ENCODE results near the gene WWP2. TPM values are rescaled to one million over a fixed set of nuclear protein-coding genes. Genes with fewer than 3 reads are reported as not detected.
"Not testable (repeated sequence)": the region's sequence is repeated elsewhere in the genome, so short reads cannot be mapped to it uniquely, and the experiment has no call there.

Gene WWP2
- total and polyA plus RNA-seq, 2 donors, result 17.8 to 20.4 TPM

DNA sequence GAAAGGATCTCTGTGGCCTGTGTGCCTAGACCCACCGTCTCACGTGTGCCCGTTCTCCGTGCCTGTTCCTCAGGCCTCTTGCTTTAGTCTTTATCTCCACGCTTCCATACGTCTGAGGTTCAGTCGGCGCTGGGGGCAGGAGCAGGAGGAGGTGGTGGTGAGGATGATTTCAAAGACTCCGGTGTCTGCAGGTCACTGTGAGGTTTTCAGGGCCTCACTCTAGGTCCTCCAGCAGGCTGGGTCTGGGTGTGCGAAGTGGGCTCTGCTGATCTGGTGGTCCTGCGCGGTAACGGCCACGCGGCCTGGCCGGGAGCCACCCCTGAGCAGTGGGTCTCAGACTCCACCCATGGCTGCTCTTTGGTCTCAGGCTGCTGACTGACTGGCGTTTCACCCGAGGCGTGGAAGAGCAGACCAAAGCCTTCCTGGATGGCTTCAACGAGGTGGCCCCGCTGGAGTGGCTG lies 174.6 kb downstream of the WWP2 start:
- H3K36me3 ChIP-seq (ENCODE audit: insufficient read depth), result peaks cover 2% of the 10 kb centered on the region

DNA sequence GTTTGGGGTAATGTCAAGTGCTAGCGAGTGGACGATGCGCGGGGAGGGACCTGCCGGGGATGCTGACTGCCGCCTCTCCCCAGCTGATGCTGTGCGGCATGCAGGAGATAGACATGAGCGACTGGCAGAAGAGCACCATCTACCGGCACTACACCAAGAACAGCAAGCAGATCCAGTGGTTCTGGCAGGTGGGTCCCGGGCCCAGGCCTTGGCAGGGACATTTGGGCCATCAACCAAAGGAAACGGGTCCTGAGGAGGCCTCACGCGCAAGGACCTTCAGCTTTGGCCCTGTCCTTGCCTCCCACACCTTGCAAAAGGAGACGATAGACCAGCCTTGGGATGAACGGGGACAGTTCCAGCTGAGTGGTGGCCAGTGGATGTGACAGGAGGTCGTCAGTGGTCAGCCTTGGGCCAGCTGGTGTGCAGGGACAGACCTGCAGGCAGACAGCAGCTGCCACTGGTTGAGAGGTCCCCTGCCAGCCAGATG lies 175.4 kb downstream of the WWP2 start:
- no peak for DNase-seq (ENCODE audit: extremely low spot score)
- Histone ChIP-seq H3K27ac (ENCODE audit: low read depth) (no peak overlapping the region), H3K4me1 (ENCODE audit: insufficient read depth) (no peaks in the 10 kb centered on the region), H3K4me3 (ENCODE audit: low read depth, low read length) (no peak overlapping the region), H3K36me3 (ENCODE audit: insufficient read depth) (peaks cover 2% of the 10 kb centered on the region)
- WGBS, result 83% methylated on average over 16 of the region's 16 CpGs

More for the DNA sequence above, 174.6 kb downstream of the WWP2 start:
- Histone ChIP-seq H3K27ac (ENCODE audit: low read depth) (no peak overlapping the region), H3K4me1 (ENCODE audit: insufficient read depth) (no peaks in the 10 kb centered on the region), H3K4me3 (ENCODE audit: low read depth, low read length) (no peak overlapping the region)
- no peak for DNase-seq (ENCODE audit: extremely low spot score)
- 97% methylated on average over 21 of the region's 21 CpGs for WGBS

DNA sequence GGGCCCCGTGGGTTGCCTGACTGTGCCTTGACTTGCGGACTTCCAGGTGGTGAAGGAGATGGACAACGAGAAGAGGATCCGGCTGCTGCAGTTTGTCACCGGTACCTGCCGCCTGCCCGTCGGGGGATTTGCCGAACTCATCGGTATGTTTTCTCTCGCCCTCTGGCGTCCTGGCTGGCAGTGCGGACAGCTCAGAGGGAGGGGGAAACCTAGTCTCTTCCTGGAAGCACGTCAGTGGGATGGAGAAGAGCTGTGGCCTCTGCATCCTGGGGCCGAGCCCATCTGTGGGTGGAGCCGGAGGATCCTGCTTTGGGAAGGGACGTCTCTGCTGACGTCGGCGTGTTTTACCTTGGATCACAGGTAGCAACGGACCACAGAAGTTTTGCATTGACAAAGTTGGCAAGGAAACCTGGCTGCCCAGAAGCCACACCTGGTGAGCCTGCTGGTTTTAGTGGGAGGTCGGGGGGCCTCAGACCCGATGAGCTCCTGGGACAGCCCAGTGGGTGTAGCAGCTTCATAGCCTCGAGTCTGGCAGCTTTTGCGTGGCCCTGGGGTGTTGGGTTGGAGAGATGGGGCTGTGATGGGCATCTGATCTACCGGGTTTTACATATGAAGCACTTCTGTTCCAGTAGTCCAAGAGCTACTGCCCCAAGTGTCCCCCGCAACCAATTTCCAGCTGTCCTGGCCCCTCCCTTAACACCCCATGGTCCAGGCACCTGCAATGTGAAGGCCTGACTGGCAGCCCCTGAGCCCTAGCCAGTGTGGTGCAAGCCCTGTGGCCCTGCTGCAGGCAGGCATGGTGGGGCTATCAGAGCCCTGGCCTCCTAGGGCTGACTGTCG lies 177.1 kb downstream of the WWP2 start:
- Histone ChIP-seq H3K36me3 (ENCODE audit: insufficient read depth) (peaks cover 2% of the 10 kb centered on the region), H3K4me3 (ENCODE audit: low read depth, low read length) (no peak overlapping the region), H3K4me1 (ENCODE audit: insufficient read depth) (no peaks in the 10 kb centered on the region), H3K27ac (ENCODE audit: low read depth) (no peak overlapping the region)
- 93% methylated on average over 28 of the region's 28 CpGs for WGBS
- DNase-seq (ENCODE audit: extremely low spot score), result no peak

DNA sequence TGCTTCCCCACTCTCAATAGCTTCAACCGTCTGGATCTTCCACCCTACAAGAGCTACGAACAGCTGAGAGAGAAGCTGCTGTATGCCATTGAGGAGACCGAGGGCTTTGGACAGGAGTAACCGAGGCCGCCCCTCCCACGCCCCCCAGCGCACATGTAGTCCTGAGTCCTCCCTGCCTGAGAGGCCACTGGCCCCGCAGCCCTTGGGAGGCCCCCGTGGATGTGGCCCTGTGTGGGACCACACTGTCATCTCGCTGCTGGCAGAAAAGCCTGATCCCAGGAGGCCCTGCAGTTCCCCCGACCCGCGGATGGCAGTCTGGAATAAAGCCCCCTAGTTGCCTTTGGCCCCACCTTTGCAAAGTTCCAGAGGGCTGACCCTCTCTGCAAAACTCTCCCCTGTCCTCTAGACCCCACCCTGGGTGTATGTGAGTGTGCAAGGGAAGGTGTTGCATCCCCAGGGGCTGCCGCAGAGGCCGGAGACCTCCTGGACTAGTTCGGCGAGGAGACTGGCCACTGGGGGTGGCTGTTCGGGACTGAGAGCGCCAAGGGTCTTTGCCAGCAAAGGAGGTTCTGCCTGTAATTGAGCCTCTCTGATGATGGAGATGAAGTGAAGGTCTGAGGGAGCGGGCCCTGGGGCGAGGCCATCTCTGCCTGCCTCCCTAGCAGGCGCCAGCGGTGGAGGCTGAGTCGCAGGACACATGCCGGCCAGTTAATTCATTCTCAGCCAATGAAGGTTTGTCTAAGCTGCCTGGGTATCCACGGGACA lies 177.9 kb downstream of the WWP2 start:
- 95% methylated on average over 26 of the region's 26 CpGs for WGBS
- Histone ChIP-seq H3K4me1 (ENCODE audit: insufficient read depth) (no peaks in the 10 kb centered on the region), H3K36me3 (ENCODE audit: insufficient read depth) (peaks cover 2% of the 10 kb centered on the region), H3K27ac (ENCODE audit: low read depth) (no peak overlapping the region), H3K4me3 (ENCODE audit: low read depth, low read length) (no peak overlapping the region)
- DNase-seq (ENCODE audit: extremely low spot score), result no peak

DNA sequence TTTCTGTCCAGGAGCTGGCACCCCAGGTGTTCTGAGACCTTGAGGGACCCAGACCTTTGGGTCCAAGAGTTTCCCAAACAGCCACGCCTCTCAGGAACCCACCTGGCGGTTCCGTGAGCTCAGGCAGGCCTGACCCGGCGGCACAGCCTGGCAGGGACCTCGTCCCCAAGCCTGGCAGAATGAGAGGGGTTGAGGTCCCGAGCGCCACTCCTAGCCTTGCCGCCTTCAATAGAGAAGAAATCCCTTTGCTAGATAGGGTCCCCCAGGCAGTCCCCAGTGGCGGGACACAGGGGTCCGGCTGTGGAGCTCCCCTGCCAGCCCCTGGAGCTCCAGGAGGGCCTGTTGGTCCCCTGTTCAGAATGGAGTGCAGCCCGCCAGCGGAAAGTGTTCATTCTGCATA lies 178.5 kb downstream of the WWP2 start:
- peaks cover 2% of the 10 kb centered on the region for H3K36me3 ChIP-seq (ENCODE audit: insufficient read depth)
- WGBS, result 96% methylated on average over 13 of the region's 13 CpGs

DNA sequence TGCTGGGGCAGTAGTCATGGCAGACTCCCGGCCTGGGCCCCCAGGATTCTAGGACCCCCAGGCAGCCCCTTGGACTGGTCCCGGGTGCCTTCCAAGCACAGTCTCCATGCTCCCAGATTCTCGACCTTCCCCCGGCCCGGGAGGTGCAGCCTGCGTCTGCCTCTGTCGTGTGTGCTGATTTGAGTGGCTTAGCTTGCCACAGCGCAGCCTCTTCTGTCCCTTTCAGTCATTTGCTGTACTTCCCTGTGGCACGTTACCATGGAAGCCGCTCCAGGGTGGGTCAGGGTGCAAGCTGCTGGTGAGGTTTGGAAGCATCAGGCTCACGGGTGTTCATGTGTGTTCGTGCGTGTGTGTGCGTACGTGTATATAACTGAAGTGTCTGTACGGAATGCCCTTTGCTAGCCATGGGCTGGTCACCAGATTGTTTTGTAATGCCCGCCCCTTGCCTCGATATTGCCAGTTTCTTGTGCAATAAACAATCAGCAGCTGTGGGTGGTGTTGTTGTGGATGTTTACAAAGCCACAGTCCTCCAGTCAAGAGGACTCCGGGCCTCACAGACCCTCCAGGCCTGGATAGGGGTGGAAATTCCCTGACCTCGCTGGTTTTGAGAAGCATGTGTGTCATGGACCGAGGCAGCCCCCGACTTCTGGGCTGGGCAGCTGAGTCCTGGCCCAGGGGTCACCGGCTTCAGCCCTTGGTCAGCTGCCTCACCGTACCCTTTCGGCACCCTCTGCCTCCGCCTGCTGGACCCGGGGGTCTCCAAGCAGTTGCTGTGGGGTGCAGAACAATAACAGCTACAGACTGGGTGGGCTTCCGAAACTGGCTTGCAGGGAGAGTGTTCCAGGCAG lies 179.3 kb downstream of the WWP2 start:
- no peaks in the 10 kb centered on the region for H3K4me1 ChIP-seq (ENCODE audit: insufficient read depth)
- no peak overlapping the region for H3K27ac ChIP-seq (ENCODE audit: low read depth)
- no peak overlapping the region for H3K4me3 ChIP-seq (ENCODE audit: low read depth, low read length)
- 88% methylated on average over 28 of the region's 28 CpGs for WGBS
- DNase-seq (ENCODE audit: extremely low spot score), result no peak
- H3K36me3 ChIP-seq (ENCODE audit: insufficient read depth), result peaks cover 2% of the 10 kb centered on the region

More for the DNA sequence above, 178.5 kb downstream of the WWP2 start:
- DNase-seq (ENCODE audit: extremely low spot score), result no peak
- no peaks in the 10 kb centered on the region for H3K4me1 ChIP-seq (ENCODE audit: insufficient read depth)
- H3K27ac ChIP-seq (ENCODE audit: low read depth), result no peak overlapping the region
- H3K4me3 ChIP-seq (ENCODE audit: low read depth, low read length), result no peak overlapping the region

DNA sequence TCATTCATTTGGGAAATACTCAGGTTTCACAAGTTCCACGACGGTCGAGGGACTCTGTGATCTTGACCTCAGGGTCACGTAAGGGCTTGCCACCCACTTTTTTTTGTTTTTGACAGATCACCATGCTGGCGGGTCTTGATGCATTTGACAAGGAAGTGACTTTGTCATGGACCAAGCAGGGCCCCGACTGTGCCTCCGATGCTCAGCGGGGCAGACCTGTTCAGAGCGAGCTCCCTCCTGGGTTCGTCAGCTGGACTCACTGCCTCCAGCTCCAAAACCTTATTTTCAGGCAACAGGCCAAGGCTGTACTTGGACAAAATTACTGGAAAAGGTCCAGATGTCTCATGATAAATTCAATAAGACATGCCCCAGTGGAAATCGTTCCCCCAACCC lies 180.0 kb downstream of the WWP2 start:
- H3K27ac ChIP-seq (ENCODE audit: low read depth), result no peak overlapping the region
- no peaks in the 10 kb centered on the region for H3K4me1 ChIP-seq (ENCODE audit: insufficient read depth)
- no peak overlapping the region for H3K4me3 ChIP-seq (ENCODE audit: low read depth, low read length)
- 69% methylated on average over 11 of the region's 11 CpGs for WGBS
- DNase-seq (ENCODE audit: extremely low spot score), result no peak
- H3K36me3 ChIP-seq (ENCODE audit: insufficient read depth), result peaks cover 2% of the 10 kb centered on the region

DNA sequence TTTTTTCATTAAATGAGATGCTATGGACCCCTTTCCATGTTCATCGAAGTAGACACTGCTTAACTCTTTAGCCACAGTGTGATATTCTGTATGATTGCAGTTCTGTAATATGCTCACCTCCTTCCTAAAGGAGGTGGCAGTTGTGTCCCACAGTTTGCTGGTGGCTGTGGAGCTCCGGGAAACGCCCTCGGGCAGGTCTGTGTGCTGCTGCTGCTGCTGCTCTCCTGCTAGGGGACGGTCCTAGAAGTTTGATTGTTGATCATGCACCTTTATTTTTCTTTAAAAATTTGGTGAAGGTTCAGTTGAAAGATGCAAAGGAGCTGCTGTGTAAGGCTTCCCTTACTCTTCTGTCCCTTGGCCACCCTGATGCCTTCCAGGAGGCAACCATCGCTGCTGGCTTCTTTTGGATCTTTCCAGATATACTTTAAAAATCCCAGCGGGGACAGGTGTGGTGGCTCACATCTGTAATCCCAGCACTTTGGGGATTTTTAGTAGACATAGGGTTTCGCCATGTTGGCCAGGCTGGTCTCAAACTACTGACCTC lies 180.6 kb downstream of the WWP2 start:
- H3K27ac ChIP-seq (ENCODE audit: low read depth), result no peak overlapping the region
- H3K36me3 ChIP-seq (ENCODE audit: insufficient read depth), result peaks cover 2% of the 10 kb centered on the region
- no peaks in the 10 kb centered on the region for H3K4me1 ChIP-seq (ENCODE audit: insufficient read depth)
- 88% methylated on average over 8 of the region's 8 CpGs for WGBS
- H3K4me3 ChIP-seq (ENCODE audit: low read depth, low read length), result no peak overlapping the region
- DNase-seq (ENCODE audit: extremely low spot score), result no peak

DNA sequence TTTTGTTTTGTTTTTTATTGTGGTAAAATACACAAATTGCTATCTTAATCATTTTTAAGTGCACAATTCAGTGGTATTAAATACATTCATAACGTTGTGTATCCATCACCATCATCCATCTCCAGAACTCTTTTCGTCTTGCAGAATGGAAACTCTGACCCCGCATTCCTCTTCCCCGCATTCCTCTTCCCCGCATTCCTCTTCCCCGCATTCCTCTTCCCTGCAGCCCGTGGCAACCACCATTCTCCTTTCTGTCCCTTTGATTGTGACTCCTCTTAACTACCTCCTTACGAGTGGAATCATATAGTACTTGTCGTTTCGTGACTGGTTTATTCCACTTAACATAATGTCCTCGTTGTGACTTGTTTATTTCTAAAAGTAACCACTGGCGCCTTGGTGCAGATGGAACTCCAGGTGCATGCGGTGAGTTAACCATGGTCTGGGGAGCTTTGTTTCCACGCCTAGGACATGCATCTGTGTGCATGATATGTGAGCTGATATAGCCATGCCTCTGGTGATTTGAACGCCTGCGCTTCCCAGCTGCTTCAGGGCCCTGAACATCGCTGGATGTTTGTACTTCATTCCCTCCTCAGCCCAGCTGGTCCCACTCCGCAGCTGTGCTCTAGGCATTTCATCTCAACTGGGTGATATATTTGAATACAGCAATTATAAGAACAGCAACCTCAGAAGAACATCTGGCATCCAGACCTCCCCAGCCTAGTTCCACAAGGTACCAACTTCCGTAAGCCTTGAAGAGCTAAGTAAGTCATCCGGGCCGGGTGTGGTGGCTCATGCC lies 181.3 kb downstream of the WWP2 start:
- 75% methylated on average over 15 of the region's 21 CpGs for WGBS
- DNase-seq (ENCODE audit: extremely low spot score); H3K4me1 ChIP-seq (ENCODE audit: insufficient read depth); H3K27ac ChIP-seq (ENCODE audit: low read depth); H3K36me3 ChIP-seq (ENCODE audit: insufficient read depth); H3K4me3 ChIP-seq (ENCODE audit: low read depth, low read length): not testable (repeated sequence)

DNA sequence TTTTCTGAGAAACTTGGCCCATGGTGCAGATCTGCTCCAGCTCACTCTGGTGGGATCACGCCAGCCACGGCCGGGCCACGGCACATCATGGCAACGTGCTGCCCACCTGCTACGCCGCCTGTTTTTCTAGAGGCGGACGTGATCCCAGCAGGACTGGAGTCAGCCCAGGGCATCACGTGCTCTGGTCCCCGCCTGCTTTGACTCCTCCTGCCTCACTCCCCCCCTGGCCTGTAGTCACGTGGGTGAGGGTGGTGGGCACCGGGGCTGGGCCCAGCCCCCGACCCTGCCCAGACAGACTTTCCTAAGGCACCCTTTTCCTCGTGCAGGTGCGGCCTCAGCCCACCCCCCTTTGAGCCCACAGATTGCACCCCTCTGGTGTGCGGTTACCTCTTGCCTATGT lies 188.3 kb downstream of the WWP2 start:
- not testable (repeated sequence) for H3K4me3 ChIP-seq (ENCODE audit: low read depth, low read length); H3K27ac ChIP-seq (ENCODE audit: low read depth); H3K36me3 ChIP-seq (ENCODE audit: insufficient read depth); H3K4me1 ChIP-seq (ENCODE audit: insufficient read depth); DNase-seq (ENCODE audit: extremely low spot score)
- WGBS, result no CpG with 5 or more reads among the region's 17 CpGs

DNA sequence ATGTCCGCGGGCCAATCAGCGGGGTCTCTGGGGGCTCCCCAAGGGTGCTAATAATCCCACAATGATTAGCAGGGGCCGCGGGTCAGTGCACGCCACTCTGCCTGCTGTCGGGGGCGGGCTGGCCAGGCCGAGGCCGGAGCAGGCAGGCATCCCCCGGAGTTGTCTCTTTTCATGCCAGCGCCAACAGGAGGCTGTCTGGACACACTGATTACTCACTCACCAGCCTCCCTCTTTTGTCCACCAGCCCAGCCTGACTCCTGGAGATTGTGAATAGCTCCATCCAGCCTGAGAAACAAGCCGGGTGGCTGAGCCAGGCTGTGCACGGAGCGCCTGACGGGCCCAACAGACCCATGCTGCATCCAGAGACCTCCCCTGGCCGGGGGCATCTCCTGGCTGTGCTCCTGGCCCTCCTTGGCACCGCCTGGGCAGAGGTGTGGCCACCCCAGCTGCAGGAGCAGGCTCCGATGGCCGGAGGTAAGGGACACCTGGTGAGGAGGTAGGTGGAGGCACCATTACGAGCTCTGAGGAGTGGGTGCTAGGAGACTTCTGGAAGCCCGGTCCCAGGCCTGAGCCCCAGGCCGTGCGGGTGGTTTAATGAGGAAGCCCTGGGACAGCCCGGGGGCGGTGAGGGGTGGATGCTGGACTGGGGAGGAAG lies 189.0 kb downstream of the WWP2 start, which contains the start of gene CLEC18A:
CLEC18A (plus strand) TSS at position 318 of the 655 bp plus-strand sequence; CDS start at position 351, 33 bp downstream.
- WGBS, result 63% methylated on average over 11 of the region's 26 CpGs

DNA sequence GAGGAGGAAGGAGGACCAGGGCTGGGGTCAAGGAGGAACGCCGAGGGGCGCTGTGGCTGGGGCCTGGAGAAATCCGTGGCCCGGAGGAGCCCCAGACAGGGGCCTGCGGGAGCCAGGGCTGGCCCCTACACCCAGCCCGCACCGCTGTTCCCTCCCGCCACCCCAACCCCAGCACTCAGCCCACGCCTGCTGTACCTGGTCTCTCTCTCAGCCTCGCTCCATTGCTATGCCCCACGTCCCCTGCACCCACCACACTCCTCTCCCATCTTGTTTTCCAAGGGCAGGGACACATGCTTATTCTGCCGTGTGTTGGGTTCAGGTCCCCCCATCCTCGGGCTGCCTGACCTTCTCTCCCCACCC lies 189.5 kb downstream of the WWP2 start:
- not testable (repeated sequence) for H3K27ac ChIP-seq (ENCODE audit: low read depth); DNase-seq (ENCODE audit: extremely low spot score); H3K4me1 ChIP-seq (ENCODE audit: insufficient read depth); H3K36me3 ChIP-seq (ENCODE audit: insufficient read depth); H3K4me3 ChIP-seq (ENCODE audit: low read depth, low read length)
- no CpG with 5 or more reads among the region's 14 CpGs for WGBS

More for the DNA sequence above, 189.0 kb downstream of the WWP2 start, which contains the start of gene CLEC18A:
- H3K27ac ChIP-seq (ENCODE audit: low read depth); H3K36me3 ChIP-seq (ENCODE audit: insufficient read depth); H3K4me1 ChIP-seq (ENCODE audit: insufficient read depth); H3K4me3 ChIP-seq (ENCODE audit: low read depth, low read length); DNase-seq (ENCODE audit: extremely low spot score): not testable (repeated sequence)
